Measurements from ENCODE around the gene ZNF593OS.

Gene ZNF593OS

GRCh38 chr1:26184883-26185282 is 13.3 kb upstream of the ZNF593OS start:
- Histone ChIP-seq H3K4me1 (ENCODE audit: control insufficient read depth in 1 of 2, insufficient read depth in 2 of 2, low read length in 2 of 2) (no peaks in the 10 kb centered on the region), H3K9me3 (ENCODE audit: control insufficient read depth in 1 of 2, low read length in 2 of 2) (no peaks in the 10 kb centered on the region), H3K36me3 (ENCODE audit: control insufficient read depth in 1 of 2, insufficient read depth in 2 of 2, low read length in 2 of 2) (peaks cover 0 to 52% of the 10 kb centered on the region in 2 donors), H3K27me3 (ENCODE audit: control insufficient read depth in 1 of 2, insufficient read depth in 2 of 2, low read length in 2 of 2) (no peaks in the 10 kb centered on the region), H3K27ac (ENCODE audit: low read depth, low read length) (no peak overlapping the region), H3K9ac (ENCODE audit: low read depth in 1 of 2, low read length in 2 of 2) (no peak overlapping the region), H3K4me3 (ENCODE audit: low read depth in 1 of 2, low read length in 2 of 2) (no peak overlapping the region)

- H3K36me3 ChIP-seq (ENCODE audit: control insufficient read depth in 1 of 2, insufficient read depth in 2 of 2, low read length in 2 of 2): peaks cover 0 to 51% of the 10 kb centered on the region in 2 donors
- no peak overlapping the region for H3K4me3 ChIP-seq (ENCODE audit: low read depth in 1 of 2, low read length in 2 of 2)
- no peaks in the 10 kb centered on the region for H3K4me1 ChIP-seq (ENCODE audit: control insufficient read depth in 1 of 2, insufficient read depth in 2 of 2, low read length in 2 of 2)
- no peak overlapping the region for H3K27ac ChIP-seq (ENCODE audit: low read depth, low read length)
- H3K9ac ChIP-seq (ENCODE audit: low read depth in 1 of 2, low read length in 2 of 2): no peak overlapping the region
- H3K27me3 ChIP-seq (ENCODE audit: control insufficient read depth in 1 of 2, insufficient read depth in 2 of 2, low read length in 2 of 2): no peaks in the 10 kb centered on the region
- H3K9me3 ChIP-seq (ENCODE audit: control insufficient read depth in 1 of 2, low read length in 2 of 2): no peaks in the 10 kb centered on the region
Measured at GRCh38 chr1:26184086-26184485, 12.5 kb upstream of the ZNF593OS start.

GRCh38 chr1:26182383-26182696 is 10.7 kb upstream of the ZNF593OS start:
- Histone ChIP-seq H3K36me3 (ENCODE audit: control insufficient read depth in 1 of 2, insufficient read depth in 2 of 2, low read length in 2 of 2) (peaks cover 0 to 37% of the 10 kb centered on the region in 2 donors), H3K9ac (ENCODE audit: low read depth in 1 of 2, low read length in 2 of 2) (no peak overlapping the region), H3K4me3 (ENCODE audit: low read depth in 1 of 2, low read length in 2 of 2) (no peak overlapping the region), H3K4me1 (ENCODE audit: control insufficient read depth in 1 of 2, insufficient read depth in 2 of 2, low read length in 2 of 2) (peaks cover 0 to 6% of the 10 kb centered on the region in 2 donors), H3K9me3 (ENCODE audit: control insufficient read depth in 1 of 2, low read length in 2 of 2) (no peaks in the 10 kb centered on the region), H3K27ac (ENCODE audit: low read depth, low read length) (no peak overlapping the region), H3K27me3 (ENCODE audit: control insufficient read depth in 1 of 2, insufficient read depth in 2 of 2, low read length in 2 of 2) (no peaks in the 10 kb centered on the region)

GRCh38 chr1:26181586-26182382 is 10.2 kb upstream of the ZNF593OS start:
- no peak overlapping the region for H3K27ac ChIP-seq (ENCODE audit: low read depth, low read length)
- no peak overlapping the region for H3K9ac ChIP-seq (ENCODE audit: low read depth in 1 of 2, low read length in 2 of 2)
- H3K4me3 ChIP-seq (ENCODE audit: low read depth in 1 of 2, low read length in 2 of 2): no peak overlapping the region

GRCh38 chr1:26180010-26180506 is 8.4 kb upstream of the ZNF593OS start:
- H3K36me3 ChIP-seq (ENCODE audit: control insufficient read depth in 1 of 2, insufficient read depth in 2 of 2, low read length in 2 of 2): peaks cover 0 to 31% of the 10 kb centered on the region in 2 donors
- H3K9me3 ChIP-seq (ENCODE audit: control insufficient read depth in 1 of 2, low read length in 2 of 2): no peaks in the 10 kb centered on the region
- H3K27ac ChIP-seq (ENCODE audit: low read depth, low read length): no peak overlapping the region
- no peak overlapping the region for H3K9ac ChIP-seq (ENCODE audit: low read depth in 1 of 2, low read length in 2 of 2)
- peaks cover 3 to 10% of the 10 kb centered on the region in 2 donors for H3K4me1 ChIP-seq (ENCODE audit: control insufficient read depth in 1 of 2, insufficient read depth in 2 of 2, low read length in 2 of 2)
- no peaks in the 10 kb centered on the region for H3K27me3 ChIP-seq (ENCODE audit: control insufficient read depth in 1 of 2, insufficient read depth in 2 of 2, low read length in 2 of 2)
- H3K4me3 ChIP-seq (ENCODE audit: low read depth in 1 of 2, low read length in 2 of 2): no peak overlapping the region

More at GRCh38 chr1:26181586-26182382, 10.2 kb upstream of the ZNF593OS start:
- peaks cover 0 to 32% of the 10 kb centered on the region in 2 donors for H3K36me3 ChIP-seq (ENCODE audit: control insufficient read depth in 1 of 2, insufficient read depth in 2 of 2, low read length in 2 of 2)
- H3K4me1 ChIP-seq (ENCODE audit: control insufficient read depth in 1 of 2, insufficient read depth in 2 of 2, low read length in 2 of 2): peaks cover 3 to 10% of the 10 kb centered on the region in 2 donors
- no peaks in the 10 kb centered on the region for H3K9me3 ChIP-seq (ENCODE audit: control insufficient read depth in 1 of 2, low read length in 2 of 2)
- H3K27me3 ChIP-seq (ENCODE audit: control insufficient read depth in 1 of 2, insufficient read depth in 2 of 2, low read length in 2 of 2): no peaks in the 10 kb centered on the region

GRCh38 chr1:26177182-26177684 is 5.6 kb upstream of the ZNF593OS start, which contains the start of gene CNKSR1:
TSS of gene CNKSR1 (plus strand) at chr1:26177491. CDS start at chr1:26177548, 57 bp downstream.
- H3K4me1 ChIP-seq (ENCODE audit: control insufficient read depth in 1 of 2, insufficient read depth in 2 of 2, low read length in 2 of 2): peaks cover 3 to 10% of the 10 kb centered on the region in 2 donors
- H3K9ac ChIP-seq (ENCODE audit: low read depth in 1 of 2, low read length in 2 of 2): peak within 1 kb of the TSS; percentile 60 to 65
- H3K9me3 ChIP-seq (ENCODE audit: control insufficient read depth in 1 of 2, low read length in 2 of 2): no peaks in the 10 kb centered on the region
- H3K27ac ChIP-seq (ENCODE audit: low read depth, low read length): peak within 1 kb of the TSS; percentile 62
- H3K36me3 ChIP-seq (ENCODE audit: control insufficient read depth in 1 of 2, insufficient read depth in 2 of 2, low read length in 2 of 2): peaks cover 0 to 12% of the 10 kb centered on the region in 2 donors
- H3K27me3 ChIP-seq (ENCODE audit: control insufficient read depth in 1 of 2, insufficient read depth in 2 of 2, low read length in 2 of 2): no peaks in the 10 kb centered on the region
- peak within 1 kb of the TSS; percentile 62 to 66 for H3K4me3 ChIP-seq (ENCODE audit: low read depth in 1 of 2, low read length in 2 of 2)

GRCh38 chr1:26175346-26175745 is 3.7 kb upstream of the ZNF593OS start:
- Histone ChIP-seq H3K9me3 (ENCODE audit: control insufficient read depth in 1 of 2, low read length in 2 of 2) (no peaks in the 10 kb centered on the region), H3K27me3 (ENCODE audit: control insufficient read depth in 1 of 2, insufficient read depth in 2 of 2, low read length in 2 of 2) (no peaks in the 10 kb centered on the region), H3K27ac (ENCODE audit: low read depth, low read length) (no peak overlapping the region), H3K36me3 (ENCODE audit: control insufficient read depth in 1 of 2, insufficient read depth in 2 of 2, low read length in 2 of 2) (peaks cover 0 to 3% of the 10 kb centered on the region in 2 donors), H3K4me3 (ENCODE audit: low read depth in 1 of 2, low read length in 2 of 2) (no peak overlapping the region), H3K4me1 (ENCODE audit: control insufficient read depth in 1 of 2, insufficient read depth in 2 of 2, low read length in 2 of 2) (peaks cover 8 to 18% of the 10 kb centered on the region in 2 donors), H3K9ac (ENCODE audit: low read depth in 1 of 2, low read length in 2 of 2) (no peak overlapping the region)

GRCh38 chr1:26170472-26170821 is 1.2 kb downstream of the ZNF593OS start:
- Histone ChIP-seq H3K4me1 (ENCODE audit: control insufficient read depth in 1 of 2, insufficient read depth in 2 of 2, low read length in 2 of 2) (peaks cover 11 to 17% of the 10 kb centered on the region in 2 donors), H3K4me3 (ENCODE audit: low read depth in 1 of 2, low read length in 2 of 2) (peak overlapping the region; percentile 84 to 94), H3K9ac (ENCODE audit: low read depth in 1 of 2, low read length in 2 of 2) (peak overlapping the region; percentile 86 to 96), H3K9me3 (ENCODE audit: control insufficient read depth in 1 of 2, low read length in 2 of 2) (no peaks in the 10 kb centered on the region), H3K36me3 (ENCODE audit: control insufficient read depth in 1 of 2, insufficient read depth in 2 of 2, low read length in 2 of 2) (no peaks in the 10 kb centered on the region), H3K27ac (ENCODE audit: low read depth, low read length) (no peak overlapping the region), H3K27me3 (ENCODE audit: control insufficient read depth in 1 of 2, insufficient read depth in 2 of 2, low read length in 2 of 2) (no peaks in the 10 kb centered on the region)

GRCh38 chr1:26169669-26170471 is 1.8 kb downstream of the ZNF593OS start, which contains the start of gene ZNF593:
TSS of gene ZNF593 (plus strand) at chr1:26169908. CDS start at chr1:26169984, 76 bp downstream.
- H3K9ac ChIP-seq (ENCODE audit: low read depth in 1 of 2, low read length in 2 of 2): peak within 1 kb of the TSS; percentile 86 to 96
- H3K9me3 ChIP-seq (ENCODE audit: control insufficient read depth in 1 of 2, low read length in 2 of 2): no peaks in the 10 kb centered on the region

GRCh38 chr1:26169198-26169554 is 2.5 kb downstream of the ZNF593OS start:
- Histone ChIP-seq H3K4me1 (ENCODE audit: control insufficient read depth in 1 of 2, insufficient read depth in 2 of 2, low read length in 2 of 2) (peaks cover 15 to 20% of the 10 kb centered on the region in 2 donors), H3K27ac (ENCODE audit: low read depth, low read length) (no peak overlapping the region), H3K27me3 (ENCODE audit: control insufficient read depth in 1 of 2, insufficient read depth in 2 of 2, low read length in 2 of 2) (no peaks in the 10 kb centered on the region), H3K36me3 (ENCODE audit: control insufficient read depth in 1 of 2, insufficient read depth in 2 of 2, low read length in 2 of 2) (no peaks in the 10 kb centered on the region), H3K9ac (ENCODE audit: low read depth in 1 of 2, low read length in 2 of 2) (peak overlapping the region; percentile 86 to 96), H3K9me3 (ENCODE audit: control insufficient read depth in 1 of 2, low read length in 2 of 2) (no peaks in the 10 kb centered on the region), H3K4me3 (ENCODE audit: low read depth in 1 of 2, low read length in 2 of 2) (peak overlapping the region; percentile 84 to 94)

More at GRCh38 chr1:26169669-26170471, 1.8 kb downstream of the ZNF593OS start, which contains the start of gene ZNF593:
- Histone ChIP-seq H3K4me3 (ENCODE audit: low read depth in 1 of 2, low read length in 2 of 2) (peak within 1 kb of the TSS; percentile 84 to 94), H3K4me1 (ENCODE audit: control insufficient read depth in 1 of 2, insufficient read depth in 2 of 2, low read length in 2 of 2) (peaks cover 11 to 17% of the 10 kb centered on the region in 2 donors), H3K27me3 (ENCODE audit: control insufficient read depth in 1 of 2, insufficient read depth in 2 of 2, low read length in 2 of 2) (no peaks in the 10 kb centered on the region), H3K27ac (ENCODE audit: low read depth, low read length) (peak within 1 kb of the TSS; percentile 56), H3K36me3 (ENCODE audit: control insufficient read depth in 1 of 2, insufficient read depth in 2 of 2, low read length in 2 of 2) (no peaks in the 10 kb centered on the region)

All from duodenal mucosa (tissue), 2 donors.